Measurements from ENCODE around the gene MLH1.

Gene MLH1

DNA sequence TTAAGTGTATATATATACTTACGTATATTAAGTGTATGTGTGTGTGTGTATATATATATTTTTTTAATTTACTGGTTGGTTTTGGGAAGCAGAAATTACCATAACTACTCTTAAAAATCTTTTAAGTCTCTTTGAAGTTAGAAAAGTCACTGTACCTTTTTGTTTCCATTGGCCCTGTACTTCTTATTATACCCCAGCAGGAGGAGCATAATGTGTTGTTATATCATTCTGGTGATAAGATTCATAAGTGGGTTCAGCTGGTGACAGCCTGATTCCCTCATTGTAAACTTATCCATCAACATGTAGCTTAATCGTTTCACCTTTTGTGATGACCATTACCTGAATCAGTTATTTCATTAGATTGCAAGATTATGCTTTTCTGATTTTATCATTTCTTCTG, 30.8 kb downstream of the MLH1 start:
- Histone ChIP-seq H3K27ac (replicated peaks; ENCODE audit: low read length) (no peak overlapping the region), H4K91ac (ENCODE audit: low read depth, low read length, poor library complexity) (no peak overlapping the region), H2AFZ (ENCODE audit: low read length) (no peak overlapping the region), H3K14ac (ENCODE audit: low read length) (no peak overlapping the region), H2AK5ac (ENCODE audit: low read depth, low read length) (no peak overlapping the region), H3K23ac (ENCODE audit: low read depth, low read length, poor library complexity) (no peak overlapping the region), H2BK5ac (ENCODE audit: low read length) (no peak overlapping the region), H4K8ac (ENCODE audit: low read depth, low read length) (no peak overlapping the region), H2BK15ac (ENCODE audit: low read length) (no peak overlapping the region), H2BK120ac (ENCODE audit: low read depth, low read length) (no peak overlapping the region), H3K9ac (ENCODE audit: low read depth, low read length, poor library complexity) (no peak overlapping the region), H2BK12ac (ENCODE audit: low read length) (no peak overlapping the region), H3K4me2 (ENCODE audit: insufficient read depth, low read length, poor library complexity, severe bottlenecking) (no peak overlapping the region), H3K4me3 (ENCODE audit: low read length in 2 of 2) (no peak overlapping the region), H3K4ac (ENCODE audit: low read length) (no peak overlapping the region), H3K4me1 (ENCODE audit: control insufficient read depth in 2 of 2, insufficient read depth in 1 of 2, low read depth in 1 of 2, low read length in 2 of 2) (no peaks in the 10 kb centered on the region), H3K79me1 (ENCODE audit: low read depth, low read length) (no peaks in the 10 kb centered on the region), H3K27me3 (ENCODE audit: control insufficient read depth in 3 of 3, insufficient read depth in 3 of 3, low read depth in 1 of 3, low read length in 3 of 3) (no peaks in the 10 kb centered on the region), H3K36me3 (replicated peaks in 1 of 2; ENCODE audit: control insufficient read depth in 2 of 2, insufficient read depth in 2 of 2, low read length in 2 of 2) (peaks cover 47 to 99% of the 10 kb centered on the region in 2 donors), H3K18ac (ENCODE audit: low read length) (no peak overlapping the region), H3K9me3 (replicated peaks in 1 of 2; ENCODE audit: control insufficient read depth in 2 of 2, insufficient read depth in 1 of 2, low read depth in 1 of 2, low read length in 2 of 2) (peaks cover 0 to 25% of the 10 kb centered on the region in 2 donors)
- no CpG with 5 or more reads among the region's 2 CpGs for WGBS, 2 donors (ENCODE audit: extremely low coverage in 2 of 2, insufficient read length in 2 of 2, insufficient replicate concordance in 1 of 2)
- no peak for DNase-seq (ENCODE audit: low spot score)

DNA sequence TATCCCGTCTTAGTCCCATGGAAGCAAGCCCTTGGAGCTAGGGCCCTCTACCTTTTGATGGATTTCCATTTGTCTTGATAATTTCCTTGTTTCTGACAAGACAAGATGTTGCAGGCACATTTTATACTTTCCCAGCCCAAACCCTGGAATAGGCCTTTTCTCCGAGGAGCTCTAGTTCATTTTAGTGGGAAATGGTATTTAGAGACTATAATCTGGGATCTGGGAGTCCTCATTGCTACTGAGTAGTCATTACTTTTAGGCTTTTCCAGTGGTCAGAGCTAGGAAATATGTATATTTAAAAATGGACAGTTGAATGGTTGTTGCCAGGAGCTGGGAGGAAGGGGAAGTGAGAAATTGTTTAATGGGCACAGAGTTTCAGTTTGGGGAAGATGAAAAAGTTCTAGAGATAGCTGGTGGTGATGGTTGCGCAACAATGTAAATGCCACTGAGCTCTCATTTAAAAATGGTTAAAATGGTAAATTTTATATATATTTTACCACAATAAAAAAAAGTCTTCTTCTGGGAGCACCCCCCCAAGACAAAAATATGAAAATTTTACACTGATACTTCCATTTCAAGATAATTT, 31.6 kb downstream of the MLH1 start:
- DNase-seq (ENCODE audit: low spot score): no peak
- H4K8ac ChIP-seq (ENCODE audit: low read depth, low read length): no peak overlapping the region
- H4K91ac ChIP-seq (ENCODE audit: low read depth, low read length, poor library complexity): no peak overlapping the region
- no peak overlapping the region for H2BK12ac ChIP-seq (ENCODE audit: low read length)
- H2AFZ ChIP-seq (ENCODE audit: low read length): no peak overlapping the region
- no peak overlapping the region for H3K4me3 ChIP-seq (ENCODE audit: low read length in 2 of 2)
- no peak overlapping the region for H3K27ac ChIP-seq (replicated peaks; ENCODE audit: low read length)
- H3K23ac ChIP-seq (ENCODE audit: low read depth, low read length, poor library complexity): no peak overlapping the region
- no peak overlapping the region for H2BK15ac ChIP-seq (ENCODE audit: low read length)
- peaks cover 46 to 100% of the 10 kb centered on the region in 2 donors for H3K36me3 ChIP-seq (replicated peaks in 1 of 2; ENCODE audit: control insufficient read depth in 2 of 2, insufficient read depth in 2 of 2, low read length in 2 of 2)
- H3K4me2 ChIP-seq (ENCODE audit: insufficient read depth, low read length, poor library complexity, severe bottlenecking): no peak overlapping the region
- H3K9me3 ChIP-seq (replicated peaks in 1 of 2; ENCODE audit: control insufficient read depth in 2 of 2, insufficient read depth in 1 of 2, low read depth in 1 of 2, low read length in 2 of 2): peaks cover 0 to 25% of the 10 kb centered on the region in 2 donors
- H3K18ac ChIP-seq (ENCODE audit: low read length): no peak overlapping the region
- H3K27me3 ChIP-seq (ENCODE audit: control insufficient read depth in 3 of 3, insufficient read depth in 3 of 3, low read depth in 1 of 3, low read length in 3 of 3): no peaks in the 10 kb centered on the region
- WGBS, 2 donors (ENCODE audit: extremely low coverage in 2 of 2, insufficient read length in 2 of 2, insufficient replicate concordance in 1 of 2): no CpG with 5 or more reads among the region's 3 CpGs
- H2AK5ac ChIP-seq (ENCODE audit: low read depth, low read length): no peak overlapping the region
- no peak overlapping the region for H2BK5ac ChIP-seq (ENCODE audit: low read length)
- no peak overlapping the region for H3K4ac ChIP-seq (ENCODE audit: low read length)
- no peak overlapping the region for H2BK120ac ChIP-seq (ENCODE audit: low read depth, low read length)
- no peak overlapping the region for H3K14ac ChIP-seq (ENCODE audit: low read length)
- no peaks in the 10 kb centered on the region for H3K79me1 ChIP-seq (ENCODE audit: low read depth, low read length)
- H3K4me1 ChIP-seq (ENCODE audit: control insufficient read depth in 2 of 2, insufficient read depth in 1 of 2, low read depth in 1 of 2, low read length in 2 of 2): no peaks in the 10 kb centered on the region
- H3K9ac ChIP-seq (ENCODE audit: low read depth, low read length, poor library complexity): no peak overlapping the region

- no CpG with 5 or more reads among the region's 3 CpGs for WGBS, 2 donors (ENCODE audit: extremely low coverage in 2 of 2, insufficient read length in 2 of 2, insufficient replicate concordance in 1 of 2)
- no peak overlapping the region for H4K91ac ChIP-seq (ENCODE audit: low read depth, low read length, poor library complexity)
- H2BK12ac ChIP-seq (ENCODE audit: low read length): no peak overlapping the region
- H3K36me3 ChIP-seq (replicated peaks in 1 of 2; ENCODE audit: control insufficient read depth in 2 of 2, insufficient read depth in 2 of 2, low read length in 2 of 2): peaks cover 38 to 100% of the 10 kb centered on the region in 2 donors
- H3K9me3 ChIP-seq (replicated peaks in 1 of 2; ENCODE audit: control insufficient read depth in 2 of 2, insufficient read depth in 1 of 2, low read depth in 1 of 2, low read length in 2 of 2): peaks cover 0 to 25% of the 10 kb centered on the region in 2 donors
- H3K18ac ChIP-seq (ENCODE audit: low read length): no peak overlapping the region
- no peak overlapping the region for H2BK120ac ChIP-seq (ENCODE audit: low read depth, low read length)
- no peak overlapping the region for H3K4me3 ChIP-seq (ENCODE audit: low read length in 2 of 2)
- no peak overlapping the region for H2BK15ac ChIP-seq (ENCODE audit: low read length)
- no peaks in the 10 kb centered on the region for H3K4me1 ChIP-seq (ENCODE audit: control insufficient read depth in 2 of 2, insufficient read depth in 1 of 2, low read depth in 1 of 2, low read length in 2 of 2)
- no peak overlapping the region for H3K23ac ChIP-seq (ENCODE audit: low read depth, low read length, poor library complexity)
- H3K4me2 ChIP-seq (ENCODE audit: insufficient read depth, low read length, poor library complexity, severe bottlenecking): no peak overlapping the region
- DNase-seq (ENCODE audit: low spot score): no peak
- no peak overlapping the region for H3K14ac ChIP-seq (ENCODE audit: low read length)
- no peak overlapping the region for H2BK5ac ChIP-seq (ENCODE audit: low read length)
- no peak overlapping the region for H2AK5ac ChIP-seq (ENCODE audit: low read depth, low read length)
- H3K9ac ChIP-seq (ENCODE audit: low read depth, low read length, poor library complexity): no peak overlapping the region
- no peaks in the 10 kb centered on the region for H3K27me3 ChIP-seq (ENCODE audit: control insufficient read depth in 3 of 3, insufficient read depth in 3 of 3, low read depth in 1 of 3, low read length in 3 of 3)
- no peak overlapping the region for H3K4ac ChIP-seq (ENCODE audit: low read length)
- no peak overlapping the region for H2AFZ ChIP-seq (ENCODE audit: low read length)
- no peak overlapping the region for H3K27ac ChIP-seq (replicated peaks; ENCODE audit: low read length)
- no peak overlapping the region for H4K8ac ChIP-seq (ENCODE audit: low read depth, low read length)
- H3K79me1 ChIP-seq (ENCODE audit: low read depth, low read length): no peaks in the 10 kb centered on the region
Observed at GRCh38 chr3:37025561-37026335, 32.4 kb downstream of the MLH1 start.

- Histone ChIP-seq H2BK120ac (ENCODE audit: low read depth, low read length) (no peak overlapping the region), H2BK12ac (ENCODE audit: low read length) (no peak overlapping the region), H3K27me3 (ENCODE audit: control insufficient read depth in 3 of 3, insufficient read depth in 3 of 3, low read depth in 1 of 3, low read length in 3 of 3) (no peaks in the 10 kb centered on the region), H3K9me3 (replicated peaks in 1 of 2; ENCODE audit: control insufficient read depth in 2 of 2, insufficient read depth in 1 of 2, low read depth in 1 of 2, low read length in 2 of 2) (peaks cover 0 to 25% of the 10 kb centered on the region in 2 donors), H2AK5ac (ENCODE audit: low read depth, low read length) (no peak overlapping the region), H2BK15ac (ENCODE audit: low read length) (no peak overlapping the region), H3K9ac (ENCODE audit: low read depth, low read length, poor library complexity) (no peak overlapping the region), H3K18ac (ENCODE audit: low read length) (no peak overlapping the region), H3K27ac (replicated peaks; ENCODE audit: low read length) (no peak overlapping the region), H3K79me1 (ENCODE audit: low read depth, low read length) (no peaks in the 10 kb centered on the region), H3K4ac (ENCODE audit: low read length) (no peak overlapping the region), H3K14ac (ENCODE audit: low read length) (no peak overlapping the region), H2AFZ (ENCODE audit: low read length) (no peak overlapping the region), H3K4me3 (ENCODE audit: low read length in 2 of 2) (no peak overlapping the region), H4K8ac (ENCODE audit: low read depth, low read length) (no peak overlapping the region), H2BK5ac (ENCODE audit: low read length) (no peak overlapping the region), H4K91ac (ENCODE audit: low read depth, low read length, poor library complexity) (no peak overlapping the region), H3K4me2 (ENCODE audit: insufficient read depth, low read length, poor library complexity, severe bottlenecking) (no peak overlapping the region), H3K4me1 (ENCODE audit: control insufficient read depth in 2 of 2, insufficient read depth in 1 of 2, low read depth in 1 of 2, low read length in 2 of 2) (no peaks in the 10 kb centered on the region), H3K36me3 (replicated peaks in 1 of 2; ENCODE audit: control insufficient read depth in 2 of 2, insufficient read depth in 2 of 2, low read length in 2 of 2) (peaks cover 37 to 100% of the 10 kb centered on the region in 2 donors), H3K23ac (ENCODE audit: low read depth, low read length, poor library complexity) (no peak overlapping the region)
- DNase-seq (ENCODE audit: low spot score): no peak
- WGBS, 2 donors (ENCODE audit: extremely low coverage in 2 of 2, insufficient read length in 2 of 2, insufficient replicate concordance in 1 of 2): no CpG with 5 or more reads among the region's 5 CpGs
Observed at GRCh38 chr3:37026851-37027250, 33.5 kb downstream of the MLH1 start.

All from neuronal stem cell (in vitro differentiated cells).